Stimulated activated CD8-positive, alpha-beta memory T cell treated with anti-CD3 and anti-CD28 coated beads, Interleukin-4, amount 100 ng/mL, for 24 hours (primary cell): ENCODE data around the gene ZC3H12D.
"Not testable (repeated sequence)": the region's sequence is repeated elsewhere in the genome, so short reads cannot be mapped to it uniquely, and the experiment has no call there.

Experiments
- DNase-seq: peaks from one replicate; pipeline ENCODE4 v3.0.0-alpha.2; 2020; ENCODE audit warnings: low read depth

ZC3H12D gene

GRCh38 chr6:149459761-149460160 lies 25.1 kb downstream of the ZC3H12D start:
- DNase-seq = no peak

GRCh38 chr6:149458806-149459205 lies 26.0 kb downstream of the ZC3H12D start:
- DNase-seq = no peak

GRCh38 chr6:149458196-149458595 lies 26.6 kb downstream of the ZC3H12D start:
- DNase-seq = no peak

GRCh38 chr6:149457316-149457884 lies 27.4 kb downstream of the ZC3H12D start:
- DNase-seq = no peak

GRCh38 chr6:149456311-149457021 lies 28.3 kb downstream of the ZC3H12D start:
- DNase-seq = no peak

GRCh38 chr6:149455031-149455732 lies 29.6 kb downstream of the ZC3H12D start:
- no peak for DNase-seq

- no peak for DNase-seq
Measured at GRCh38 chr6:149454346-149454848, 30.4 kb downstream of the ZC3H12D start.

- no peak for DNase-seq
Measured at GRCh38 chr6:149453597-149454345, 31.0 kb downstream of the ZC3H12D start.

GRCh38 chr6:149452037-149452939 lies 32.5 kb downstream of the ZC3H12D start:
- no peak for DNase-seq

- peak; percentile 12 for DNase-seq
Measured at GRCh38 chr6:149451376-149452036, 33.3 kb downstream of the ZC3H12D start.

GRCh38 chr6:149450679-149451375 lies 34.0 kb downstream of the ZC3H12D start:
- DNase-seq = no peak

- no peak for DNase-seq
Measured at GRCh38 chr6:149449831-149450678, 34.8 kb downstream of the ZC3H12D start.

GRCh38 chr6:149448821-149449453 lies 35.9 kb downstream of the ZC3H12D start:
- DNase-seq = no peak

- no peak for DNase-seq
Measured at GRCh38 chr6:149446791-149447376, 37.9 kb downstream of the ZC3H12D start.

GRCh38 chr6:149445573-149445972 lies 39.2 kb downstream of the ZC3H12D start:
- DNase-seq = no peak

GRCh38 chr6:149445095-149445466 lies 39.7 kb downstream of the ZC3H12D start:
- DNase-seq = no peak

- not testable (repeated sequence) for DNase-seq
Measured at GRCh38 chr6:149444360-149445094, 40.3 kb downstream of the ZC3H12D start.
